DMS53 treated with DMSO at 0.1 percent for 48 hours (cell line): ENCODE results near the gene AP2M1.
"Not testable (repeated sequence)": the region's sequence is repeated elsewhere in the genome, so short reads cannot be mapped to it uniquely, and the experiment has no call there.

Source experiments
- DNase-seq: peaks from one replicate; lab custom pipeline; 2025; ENCODE audit not compliant: unreplicated experiment; lab: John Stamatoyannopoulos, UW

Gene AP2M1

DNA sequence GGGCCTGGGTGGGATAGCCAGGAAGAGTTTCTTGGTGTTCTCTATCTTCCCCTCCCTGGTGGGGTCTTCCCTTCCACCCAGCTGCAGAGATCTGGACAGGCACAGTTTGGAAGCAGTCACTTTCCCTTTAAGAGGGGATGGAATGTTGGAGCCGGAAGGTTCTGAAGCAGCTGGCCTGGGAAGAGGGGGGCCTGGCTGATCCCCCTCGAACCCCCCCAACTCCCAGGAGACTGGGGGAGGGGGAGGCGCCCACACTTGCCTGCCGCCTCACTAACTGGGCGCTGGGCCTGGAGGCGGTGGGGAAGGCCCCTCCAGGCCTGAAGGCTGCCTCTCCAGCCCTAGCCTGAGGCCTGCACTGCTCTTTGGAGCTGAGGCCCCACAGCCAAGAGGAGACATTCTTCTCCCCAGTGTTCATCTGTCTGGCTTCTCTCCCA, 18.1 kb upstream of the AP2M1 start:
- no peak for DNase-seq

DNA sequence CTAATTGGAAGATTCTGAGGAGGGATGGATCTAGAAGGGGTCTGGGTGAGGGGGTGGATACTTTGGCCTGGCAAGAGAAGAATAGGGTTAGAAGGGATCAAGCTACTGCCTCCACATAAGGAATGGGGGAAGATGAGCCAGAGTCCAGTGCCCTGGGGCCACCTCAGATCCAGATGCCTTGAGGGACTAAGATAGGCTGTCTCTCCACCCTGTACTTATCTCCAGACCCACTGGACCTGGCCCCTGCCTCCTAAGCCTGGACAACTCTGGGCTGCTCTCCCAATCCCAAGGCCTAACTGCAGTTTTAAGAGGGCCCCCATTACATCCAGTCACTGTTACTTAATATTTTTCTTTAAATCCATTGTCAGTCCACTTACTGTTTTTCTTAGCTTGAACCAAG, 17.4 kb upstream of the AP2M1 start:
- no peak for DNase-seq

DNA sequence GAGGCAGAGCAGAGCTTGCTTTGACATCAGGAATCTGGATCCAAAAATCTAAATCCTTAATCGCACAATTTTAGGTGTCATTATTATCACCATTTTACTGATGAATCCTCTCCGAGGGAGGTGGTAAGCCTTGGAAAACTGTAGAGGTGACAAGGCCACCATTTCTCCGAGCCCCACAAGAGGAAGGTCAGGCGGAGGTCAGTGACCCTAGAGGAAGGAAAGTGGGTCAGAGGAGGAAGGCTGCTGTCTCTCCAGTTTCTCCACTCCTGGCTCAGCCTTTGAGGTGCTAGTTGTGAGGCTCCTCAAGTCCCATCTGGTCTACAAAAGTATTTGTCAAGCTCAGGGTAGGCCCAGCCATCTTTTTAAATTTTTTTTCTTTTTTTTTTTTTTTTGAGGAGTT, 16.3 kb upstream of the AP2M1 start:
- no peak for DNase-seq

- DNase-seq: no peak
Measured at GRCh38 chr3:184160456-184160855, 14.2 kb upstream of the AP2M1 start.

- DNase-seq: not testable (repeated sequence)
Measured at GRCh38 chr3:184162571-184163070, 12.0 kb upstream of the AP2M1 start.

- no peak for DNase-seq
Measured at GRCh38 chr3:184164648-184165330, 9.9 kb upstream of the AP2M1 start.

DNA sequence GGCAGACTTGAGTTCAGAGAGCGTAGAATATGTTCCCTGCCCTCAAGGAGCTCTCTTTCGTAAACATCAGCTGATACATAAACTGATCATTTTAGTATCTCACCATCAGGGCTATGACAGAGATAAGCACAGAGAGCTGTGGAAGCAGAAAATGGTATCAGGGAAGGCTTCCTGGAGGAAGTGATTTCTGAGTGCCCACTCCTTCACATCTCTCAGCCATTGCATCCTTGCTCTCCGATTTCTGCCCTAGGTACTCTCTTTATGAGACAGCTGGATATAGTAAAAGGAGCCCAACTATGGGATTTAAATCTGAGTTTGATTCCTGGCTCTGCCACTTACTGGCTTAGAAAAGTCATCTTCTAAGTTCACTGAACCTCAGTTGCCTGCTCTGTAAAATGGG, 9.1 kb upstream of the AP2M1 start:
- DNase-seq: no peak

DNA sequence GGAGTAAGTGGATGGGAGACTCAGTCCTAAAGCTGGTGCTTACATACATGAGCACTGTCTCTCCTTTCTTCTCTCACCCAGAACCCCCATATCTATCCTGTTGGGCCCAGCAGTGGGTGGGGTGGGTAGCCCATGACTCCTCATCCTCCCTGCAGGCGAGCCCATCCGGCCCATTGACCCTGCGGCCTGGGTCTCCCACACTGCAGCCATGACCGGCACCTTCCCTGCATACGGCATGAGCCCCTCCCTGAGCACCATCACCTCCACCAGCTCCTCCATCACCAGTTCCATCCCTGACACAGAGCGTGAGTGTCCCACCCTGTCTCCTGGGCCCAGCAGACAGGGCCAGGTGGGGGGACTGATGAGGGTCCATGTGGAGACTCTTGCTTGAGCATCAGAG, 8.0 kb upstream of the AP2M1 start:
- no peak for DNase-seq

DNA sequence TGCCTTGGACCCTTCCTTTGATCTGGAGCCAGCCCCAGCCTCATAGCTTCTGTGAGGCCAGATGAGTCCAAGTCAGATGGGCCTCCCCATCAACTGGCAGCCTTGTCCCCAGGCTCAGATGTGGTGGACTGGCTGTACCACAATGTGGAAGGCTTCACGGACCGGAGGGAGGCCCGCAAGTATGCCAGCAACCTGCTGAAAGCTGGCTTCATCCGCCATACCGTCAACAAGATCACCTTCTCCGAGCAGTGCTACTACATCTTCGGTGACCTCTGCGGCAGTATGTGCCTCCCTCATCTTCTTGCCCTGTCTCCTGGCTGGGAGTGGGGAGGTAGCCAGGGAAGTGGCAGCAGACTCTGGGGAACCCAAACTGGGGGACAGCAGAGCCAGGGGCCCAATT, 6.9 kb upstream of the AP2M1 start:
- no peak for DNase-seq

DNA sequence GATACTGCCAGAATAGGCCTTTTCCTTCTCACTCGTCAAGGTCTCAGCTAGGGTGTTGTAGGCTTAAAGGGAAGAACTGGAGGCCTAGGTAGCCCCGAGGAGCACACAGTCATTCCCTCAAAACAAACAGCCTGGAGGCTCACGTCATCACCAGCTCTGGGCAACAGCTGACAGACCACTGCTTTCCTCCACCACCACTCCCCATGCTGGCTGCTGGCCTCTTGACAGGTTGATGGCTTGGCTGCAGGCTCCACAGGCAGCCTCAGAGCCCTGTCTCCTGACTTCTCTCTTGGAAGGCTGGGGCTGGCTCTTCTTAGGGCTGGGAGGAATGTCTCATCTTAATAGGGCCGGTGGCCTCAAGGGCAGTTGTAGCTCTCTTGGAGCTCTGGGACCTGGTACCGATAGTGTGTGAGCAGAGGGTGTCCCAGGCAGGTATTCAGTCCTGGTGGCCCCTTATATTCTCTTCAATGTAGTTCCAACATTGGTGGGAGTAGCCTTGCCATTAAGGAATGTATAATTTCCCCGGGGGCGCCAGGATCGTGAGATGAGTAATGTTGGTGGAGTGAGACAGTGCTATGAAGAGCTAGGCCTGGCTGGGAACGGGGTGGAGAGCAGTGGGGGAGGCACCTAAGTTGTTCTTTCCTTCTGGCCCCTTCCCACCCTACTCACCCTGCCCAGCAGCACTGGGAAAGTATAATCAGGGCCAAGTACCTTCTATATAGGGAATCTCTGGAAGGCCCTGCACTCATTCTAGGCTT, 6.1 kb upstream of the AP2M1 start:
- no peak for DNase-seq

- no peak for DNase-seq
Measured at GRCh38 chr3:184169896-184170875, 4.5 kb upstream of the AP2M1 start.

DNA sequence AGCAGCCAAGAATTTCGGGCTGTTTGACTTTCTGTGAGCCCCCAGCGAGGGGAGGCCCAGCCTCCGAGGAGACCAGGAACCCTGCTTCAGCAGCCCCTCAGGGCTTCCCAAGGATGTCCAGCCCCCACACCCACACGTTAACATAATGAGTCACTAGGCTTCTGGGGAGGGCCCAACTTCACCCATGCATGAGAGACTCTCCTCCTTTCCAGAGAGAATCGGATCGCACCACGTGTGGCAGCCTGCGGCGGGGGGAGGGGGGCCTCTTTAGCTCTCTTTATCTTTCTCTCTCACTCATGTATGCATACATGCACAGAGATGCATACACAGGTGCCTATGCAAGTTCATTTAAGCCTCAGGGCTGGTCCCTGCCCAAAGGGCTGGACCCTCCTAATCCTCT, 3.1 kb upstream of the AP2M1 start:
- DNase-seq: no peak

GRCh38 chr3:184172681-184173373, 1.8 kb upstream of the AP2M1 start:
- no peak for DNase-seq

DNA sequence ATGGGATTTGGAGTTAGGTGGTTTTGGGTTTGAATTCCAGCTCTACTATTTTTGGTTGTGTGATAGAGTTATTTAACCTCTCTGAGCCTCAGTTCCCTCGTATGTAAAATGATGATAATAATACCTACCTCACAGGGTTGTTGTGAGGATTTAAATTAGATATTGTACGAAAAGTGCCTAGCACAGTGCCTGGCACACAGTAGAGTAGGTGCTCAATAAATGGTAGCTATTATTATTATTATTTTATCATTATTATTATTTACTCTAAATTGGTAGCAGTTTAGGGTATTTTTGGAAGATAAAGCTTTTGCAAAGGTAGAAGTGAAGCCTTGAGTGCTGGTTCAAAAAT, 1.3 kb upstream of the AP2M1 start:
- no peak for DNase-seq

- DNase-seq: no peak
Measured at GRCh38 chr3:184174284-184174645, 390 bp upstream of the AP2M1 start.

DNA sequence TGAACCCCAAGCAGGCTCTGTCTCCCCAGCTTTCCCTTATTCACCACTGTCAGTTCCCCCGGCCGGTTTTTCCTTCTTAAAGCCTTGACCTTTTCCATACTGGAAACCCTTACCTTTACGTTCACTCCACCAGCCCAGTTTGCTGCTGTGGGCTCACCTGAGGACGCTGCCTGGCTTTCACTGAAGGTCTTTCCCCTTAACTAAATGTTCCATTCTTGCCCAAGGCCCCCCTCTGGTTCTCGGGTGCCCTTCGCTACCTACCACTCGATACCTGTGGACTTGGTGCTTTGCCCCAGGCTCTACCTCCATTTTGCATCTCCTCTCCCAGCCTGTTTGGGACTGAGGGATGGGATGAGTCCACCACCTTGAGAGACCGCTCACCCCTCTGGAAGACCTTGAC, 851 bp downstream of the AP2M1 start:
- no peak for DNase-seq

- DNase-seq: no peak
Measured at GRCh38 chr3:184175981-184176376, 1.3 kb downstream of the AP2M1 start.

DNA sequence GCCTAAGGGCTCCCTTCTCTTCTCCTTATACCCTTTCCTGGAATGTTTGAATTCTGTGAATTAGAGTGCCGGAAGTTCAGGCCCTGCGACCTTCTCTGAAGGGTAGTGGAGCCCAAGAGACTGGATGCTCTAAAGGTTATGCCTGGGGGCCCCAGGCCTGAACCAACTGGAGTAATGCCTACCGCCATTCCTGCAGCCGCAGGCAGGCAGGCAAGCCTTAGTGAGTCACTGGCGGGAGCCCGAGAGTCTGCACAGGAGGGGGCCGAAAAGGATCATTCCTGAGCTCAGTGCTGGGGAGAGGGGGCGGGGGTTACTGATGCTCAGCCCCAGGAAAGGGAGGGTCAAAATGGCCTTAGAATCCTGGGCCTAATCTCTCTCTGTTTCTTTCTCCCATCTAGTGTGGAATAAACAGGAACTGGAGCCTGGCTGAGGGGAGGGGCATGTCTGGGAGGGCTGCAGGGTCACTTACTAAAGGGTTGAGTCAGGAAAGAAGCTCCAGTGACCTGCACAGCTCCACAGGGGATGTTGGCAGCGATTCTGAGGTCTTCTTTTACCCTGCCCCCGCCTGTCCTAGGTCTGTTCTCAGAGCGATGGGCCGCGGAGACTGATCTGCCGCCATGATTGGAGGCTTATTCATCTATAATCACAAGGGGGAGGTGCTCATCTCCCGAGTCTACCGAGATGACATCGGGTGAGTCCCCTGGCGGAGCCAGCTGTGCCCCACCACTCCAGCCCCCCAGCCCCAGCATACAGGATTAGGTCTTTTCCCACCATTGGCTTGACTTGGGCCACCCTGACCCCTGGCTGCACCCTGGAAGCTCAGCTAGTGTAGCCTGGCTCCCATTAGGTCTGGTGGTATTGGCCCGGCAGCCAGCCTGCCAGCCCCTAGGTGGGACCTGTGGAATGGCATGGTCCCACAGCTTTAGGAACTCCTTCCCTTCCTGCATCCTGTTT, 2.0 kb downstream of the AP2M1 start:
- no peak for DNase-seq

GRCh38 chr3:184177331-184177731, 2.7 kb downstream of the AP2M1 start:
- no peak for DNase-seq

- no peak for DNase-seq
Measured at GRCh38 chr3:184177767-184178306, 3.2 kb downstream of the AP2M1 start.
